Activated CD4-positive, alpha-beta T cell treated with anti-CD3 and anti-CD28 coated beads, Interleukin-2, amount 50 U/mL, for 1 hour (primary cell): ENCODE measurements around the gene GCSAM.

Source experiments
- DNase-seq: peaks from one replicate; pipeline ENCODE4 v3.0.0-alpha.2; 2020

The GCSAM gene

DNA sequence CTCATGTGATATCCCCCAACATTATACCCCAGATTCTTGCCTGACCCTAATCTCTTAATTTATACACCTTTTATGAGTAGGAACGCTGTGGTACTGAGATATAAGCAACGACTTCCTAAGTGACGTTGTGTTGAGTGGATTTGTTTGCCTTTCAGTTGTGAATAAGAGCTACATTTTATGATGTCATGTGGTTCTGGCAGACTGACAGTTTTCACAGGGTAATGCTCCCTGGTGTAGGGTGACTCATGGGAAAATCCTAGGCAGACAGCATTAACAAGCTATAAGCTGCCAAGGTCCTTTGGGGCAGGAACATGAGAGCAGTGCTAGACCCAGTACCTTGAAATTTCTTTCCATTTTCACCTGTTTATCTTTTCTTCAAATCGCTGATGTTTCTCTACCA is 35.7 kb downstream of the GCSAM start:
- DNase-seq, result no peak

DNA sequence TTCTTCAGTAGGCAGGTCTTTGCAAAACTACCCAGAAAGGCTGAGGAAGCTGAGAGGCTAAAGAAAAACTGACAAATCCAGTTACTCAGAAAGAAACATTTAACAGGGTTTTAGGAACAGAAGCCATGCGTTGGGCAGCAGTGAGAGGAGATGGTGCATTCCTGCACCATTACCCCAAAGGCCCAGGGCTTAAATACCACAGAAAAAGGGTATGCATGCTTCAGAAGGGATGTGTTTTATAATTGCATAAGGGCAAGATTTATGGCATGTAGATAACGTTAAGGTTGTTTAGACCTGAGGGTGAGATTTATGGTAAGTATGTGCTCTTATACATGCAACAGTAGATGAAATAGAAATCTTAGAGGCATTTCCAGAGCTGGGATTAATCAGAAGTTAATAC is 36.9 kb downstream of the GCSAM start:
- DNase-seq, result no peak

DNA sequence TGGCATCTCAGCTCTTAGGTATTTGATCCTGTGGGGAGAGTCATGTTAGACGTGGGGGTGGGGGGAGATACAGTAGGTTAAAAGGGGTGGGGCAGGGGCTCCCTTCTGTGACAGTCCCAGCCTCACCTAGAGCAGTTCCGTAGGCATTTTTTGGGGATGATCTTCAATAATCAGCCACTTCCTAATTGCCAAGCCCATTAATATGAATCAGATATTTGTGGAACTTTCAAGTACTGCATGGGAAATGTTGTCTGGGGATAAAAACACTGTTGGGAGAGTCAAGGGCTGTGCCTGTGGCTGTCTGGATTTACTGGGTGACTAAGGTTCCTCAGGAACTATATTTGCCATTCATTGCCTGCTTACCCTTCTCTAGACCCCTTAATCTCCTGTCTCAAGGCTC is 37.3 kb downstream of the GCSAM start:
- no peak for DNase-seq

DNA sequence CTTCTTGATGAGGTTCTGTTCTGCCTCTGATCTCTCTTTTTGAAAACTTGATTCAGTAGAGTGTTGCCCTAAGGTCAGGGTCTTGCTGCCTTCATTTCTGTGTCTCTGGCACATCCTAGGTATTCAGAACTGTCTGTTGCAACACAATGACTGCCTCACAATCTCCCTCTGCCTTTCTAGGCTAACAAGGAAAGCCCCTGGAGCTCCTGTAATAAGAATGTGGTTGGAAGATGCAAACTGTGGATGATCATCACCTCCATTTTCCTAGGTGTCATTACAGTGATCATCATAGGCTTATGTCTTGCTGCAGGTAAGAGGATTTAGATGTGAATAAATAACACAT is 39.9 kb downstream of the GCSAM start:
- no peak for DNase-seq

DNA sequence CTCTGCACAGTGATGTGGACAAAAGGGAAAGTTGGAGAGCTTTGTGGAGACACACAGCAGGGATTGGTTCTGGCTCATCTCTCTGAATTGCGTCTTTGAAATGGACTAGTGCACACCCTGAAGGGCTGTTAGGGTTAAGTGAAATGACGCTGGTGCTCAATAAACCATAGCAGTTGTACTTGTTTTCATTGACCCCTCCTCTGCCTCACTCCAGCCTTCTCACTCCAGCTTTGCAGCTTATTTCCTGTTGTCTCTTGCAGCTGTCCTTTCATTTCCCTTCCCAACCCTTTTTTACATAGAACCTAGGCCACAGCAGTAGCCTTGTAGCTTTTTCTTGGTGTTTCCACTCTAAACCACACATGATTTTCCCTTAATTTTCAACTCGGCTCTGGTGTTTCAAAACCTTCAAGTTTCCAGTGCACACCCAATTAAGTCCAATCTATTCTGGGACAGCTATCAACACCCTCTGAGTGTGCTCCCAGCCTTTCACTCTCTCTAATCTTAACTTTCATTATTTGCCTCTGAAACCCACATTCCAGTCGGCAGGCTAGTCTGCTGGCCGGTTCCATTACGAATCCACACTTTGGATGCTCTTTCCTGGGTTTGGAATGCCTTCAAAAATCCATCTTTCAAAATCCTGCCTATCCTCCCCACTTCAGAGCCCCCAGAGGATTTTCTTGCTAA is 40.4 kb downstream of the GCSAM start:
- no peak for DNase-seq

DNA sequence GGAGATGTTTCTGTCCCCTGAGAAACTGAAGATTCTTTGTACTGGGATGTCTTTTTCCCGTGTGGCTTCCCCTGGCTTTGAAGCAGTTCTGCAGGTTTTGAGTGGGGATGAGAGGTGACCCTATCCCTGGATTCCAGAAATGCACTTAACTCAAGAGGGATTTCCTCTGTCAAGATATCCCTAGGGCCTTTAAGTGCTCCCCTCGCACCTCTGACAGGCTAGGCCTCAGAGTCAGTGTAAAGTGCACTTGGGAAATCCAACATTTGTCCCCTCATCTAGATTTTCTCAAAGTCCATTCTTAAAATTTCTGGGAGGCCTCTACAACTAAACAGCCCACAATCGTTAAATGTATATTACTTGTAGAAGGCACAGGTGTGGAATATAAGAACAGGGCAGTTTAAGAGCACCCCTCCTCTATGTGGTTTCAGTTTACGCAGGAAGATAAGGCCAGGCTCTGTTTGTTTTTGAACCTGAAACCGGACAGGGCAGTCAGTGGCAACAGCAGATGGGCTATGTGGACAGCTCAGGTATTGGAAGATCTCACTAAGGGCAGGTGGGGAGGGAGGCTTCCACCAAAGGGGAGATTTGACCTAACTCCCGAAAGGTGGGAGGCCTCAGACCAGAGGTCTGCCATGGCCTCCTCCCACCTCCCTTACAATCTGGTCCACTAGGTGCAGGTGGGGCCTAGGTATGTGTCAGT is 42.0 kb downstream of the GCSAM start:
- no peak for DNase-seq

DNA sequence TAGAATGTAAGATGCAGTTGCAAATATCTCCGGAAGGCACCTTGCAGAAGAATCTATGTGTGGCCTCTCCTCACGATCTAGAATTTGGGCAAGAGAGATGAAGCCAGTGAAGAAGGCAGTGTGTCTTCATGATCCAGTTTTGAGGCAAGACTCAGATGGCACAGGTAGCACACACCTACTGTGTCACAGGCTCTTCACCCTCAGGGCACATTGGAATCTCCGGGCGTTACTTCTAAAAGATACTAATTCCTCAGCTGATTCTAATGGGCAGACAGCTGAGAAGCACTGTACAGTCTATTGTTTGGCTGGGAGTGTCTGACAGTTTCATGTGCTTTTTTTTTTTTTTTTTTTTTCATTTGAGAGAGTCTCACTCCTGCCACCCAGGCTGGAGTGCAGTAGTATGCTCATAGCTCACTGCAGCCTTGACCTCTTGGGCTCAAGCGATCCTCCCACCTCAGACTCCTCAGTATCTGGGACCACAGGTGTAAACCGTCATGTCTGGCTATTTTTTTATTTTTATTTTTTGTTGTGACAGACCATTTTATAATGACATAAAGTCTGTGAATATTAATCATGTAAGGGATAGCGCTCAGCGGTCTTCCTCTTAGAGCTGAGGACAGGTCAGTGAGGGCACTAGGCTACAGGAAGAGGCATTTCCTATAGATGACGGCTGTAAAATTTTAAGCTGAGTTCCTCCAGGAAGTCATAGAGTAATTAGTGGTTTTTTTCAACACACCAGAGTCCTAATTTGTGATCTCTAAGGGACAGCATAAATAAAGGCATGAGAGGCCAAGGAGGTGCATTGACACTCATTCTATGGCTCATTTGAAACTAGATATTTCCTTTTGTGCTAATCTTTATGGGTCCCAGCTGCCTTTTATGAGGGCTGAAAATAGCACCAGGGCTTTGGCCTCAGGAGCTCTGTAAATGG is 42.8 kb downstream of the GCSAM start:
- no peak for DNase-seq

DNA sequence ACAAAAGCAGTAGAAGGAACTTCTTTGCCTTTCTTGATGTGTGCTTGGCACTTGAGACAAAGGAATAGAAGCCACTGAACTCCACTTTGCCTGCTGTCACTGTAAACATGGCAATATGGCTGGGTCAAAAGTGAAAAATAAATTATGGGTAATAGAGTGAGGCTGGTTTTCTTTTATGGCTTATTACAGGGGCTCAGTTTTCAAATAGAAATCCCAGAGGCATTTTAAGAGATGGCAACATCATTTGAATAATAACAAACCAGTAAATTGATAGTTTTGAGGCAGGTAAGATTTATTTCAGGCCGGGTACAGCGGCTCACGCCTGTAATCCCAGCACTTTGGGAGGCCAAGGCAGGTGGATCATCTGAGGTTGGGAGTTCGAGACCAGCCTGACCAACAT is 44.1 kb downstream of the GCSAM start:
- no peak for DNase-seq

DNA sequence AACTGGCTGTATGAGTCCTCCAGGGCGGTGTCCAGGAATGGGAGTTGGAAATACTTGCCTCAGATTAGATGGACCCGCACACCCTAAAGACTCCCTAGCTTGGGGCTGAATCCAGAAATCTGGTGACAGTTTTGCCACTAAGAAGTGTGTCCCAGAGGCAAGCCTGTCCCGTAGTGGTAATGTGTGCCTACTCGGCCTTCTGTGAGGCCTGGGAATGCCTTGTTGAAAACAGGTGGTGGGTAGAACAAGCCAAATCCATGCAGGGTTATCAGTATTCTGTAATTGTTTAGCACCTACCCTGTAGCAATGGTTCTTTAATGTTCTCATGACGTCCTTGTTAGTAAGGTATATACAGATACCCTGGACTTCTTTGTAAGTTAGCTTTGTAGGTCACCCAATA is 45.3 kb downstream of the GCSAM start:
- DNase-seq, result no peak

DNA sequence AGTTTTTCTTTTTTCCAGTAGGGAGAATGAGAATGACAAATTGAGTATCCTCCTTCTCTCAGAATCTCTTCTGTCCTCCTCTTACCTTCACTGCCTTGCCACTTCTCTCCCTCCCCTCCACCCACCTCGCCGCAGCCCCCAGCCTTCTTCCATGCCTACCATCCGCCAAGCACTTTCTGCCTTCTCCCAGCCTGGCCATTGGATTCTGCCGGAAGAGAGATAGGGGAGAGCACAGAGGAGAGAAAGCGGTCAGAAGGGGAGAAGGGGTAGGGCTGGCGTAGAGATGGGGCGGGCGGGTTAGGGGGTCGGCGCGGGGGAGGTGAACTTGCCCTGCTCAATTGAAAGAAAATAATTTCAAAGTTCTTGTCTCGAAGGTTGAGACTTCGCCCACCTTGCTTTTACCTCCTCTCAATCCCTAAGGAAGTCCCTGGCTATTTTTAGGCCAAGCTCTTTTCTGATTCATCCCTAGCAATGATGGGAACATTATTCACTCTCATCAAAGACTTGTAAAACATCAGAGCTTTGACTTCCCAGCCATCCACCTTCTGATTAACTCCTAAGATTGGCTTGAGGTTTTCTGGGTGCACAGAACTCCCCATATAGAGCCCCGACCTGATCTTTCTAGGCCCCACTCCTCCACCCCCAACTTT is 46.0 kb downstream of the GCSAM start:
- no peak for DNase-seq

DNA sequence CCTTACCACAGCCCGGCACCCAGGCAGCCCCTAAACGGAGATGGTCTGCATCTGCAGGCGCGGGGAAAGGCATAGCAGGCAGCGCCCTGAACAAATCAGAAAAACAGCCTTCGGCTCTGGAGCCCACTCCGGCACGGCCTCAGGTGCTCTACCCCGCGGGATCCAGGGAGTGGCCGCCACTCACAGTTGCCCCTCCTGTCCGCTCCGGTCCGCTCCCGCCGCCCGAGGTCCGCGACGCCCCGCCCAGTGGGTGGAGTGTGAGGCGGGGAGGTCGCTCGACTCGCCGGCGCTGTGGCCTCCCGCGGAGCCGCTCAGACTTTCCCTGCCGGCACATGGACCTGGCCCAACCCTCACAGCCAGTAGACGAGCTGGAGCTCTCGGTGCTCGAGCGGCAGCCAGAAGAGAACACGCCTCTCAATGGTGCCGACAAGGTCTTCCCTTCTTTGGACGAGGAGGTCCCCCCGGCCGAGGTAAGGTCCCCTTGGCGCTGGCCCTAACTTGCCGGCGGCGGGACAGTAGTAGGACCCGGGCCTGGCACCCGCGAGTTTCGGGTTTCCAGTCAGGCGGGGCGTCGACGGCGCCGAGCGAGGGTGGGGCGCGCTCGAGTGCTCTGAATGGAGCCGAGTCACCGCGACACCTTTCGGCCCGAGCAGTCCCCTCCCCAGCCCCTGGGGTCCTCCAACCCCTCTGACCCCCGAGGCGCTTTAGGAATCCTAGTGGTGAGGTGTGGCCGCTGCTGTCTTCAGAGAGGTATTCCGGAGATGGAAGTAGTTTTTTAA is 46.8 kb downstream of the GCSAM start, which contains the start of gene C3orf52:
TSS of gene C3orf52 (plus strand) at position 314 of the 779 bp plus-strand sequence. CDS start at position 333, 19 bp downstream.
- DNase-seq, result peak; percentile 44

DNA sequence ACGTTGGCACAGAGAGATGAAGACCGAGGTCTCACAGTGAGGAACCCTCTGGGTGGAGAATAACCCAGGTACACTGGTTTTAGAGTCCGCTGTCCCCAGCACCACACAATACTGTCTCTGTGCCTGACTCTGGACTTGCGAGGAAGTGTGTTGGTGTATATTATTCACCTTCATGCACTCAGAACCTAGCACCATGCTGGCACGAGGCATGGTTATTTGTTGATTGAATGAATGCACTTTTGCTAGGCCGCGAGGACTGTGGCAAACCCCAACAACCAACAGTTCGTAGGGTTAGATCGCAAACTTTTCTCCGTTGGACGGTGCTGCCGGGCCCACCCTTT is 47.3 kb downstream of the GCSAM start:
- peak; percentile 1 for DNase-seq

DNA sequence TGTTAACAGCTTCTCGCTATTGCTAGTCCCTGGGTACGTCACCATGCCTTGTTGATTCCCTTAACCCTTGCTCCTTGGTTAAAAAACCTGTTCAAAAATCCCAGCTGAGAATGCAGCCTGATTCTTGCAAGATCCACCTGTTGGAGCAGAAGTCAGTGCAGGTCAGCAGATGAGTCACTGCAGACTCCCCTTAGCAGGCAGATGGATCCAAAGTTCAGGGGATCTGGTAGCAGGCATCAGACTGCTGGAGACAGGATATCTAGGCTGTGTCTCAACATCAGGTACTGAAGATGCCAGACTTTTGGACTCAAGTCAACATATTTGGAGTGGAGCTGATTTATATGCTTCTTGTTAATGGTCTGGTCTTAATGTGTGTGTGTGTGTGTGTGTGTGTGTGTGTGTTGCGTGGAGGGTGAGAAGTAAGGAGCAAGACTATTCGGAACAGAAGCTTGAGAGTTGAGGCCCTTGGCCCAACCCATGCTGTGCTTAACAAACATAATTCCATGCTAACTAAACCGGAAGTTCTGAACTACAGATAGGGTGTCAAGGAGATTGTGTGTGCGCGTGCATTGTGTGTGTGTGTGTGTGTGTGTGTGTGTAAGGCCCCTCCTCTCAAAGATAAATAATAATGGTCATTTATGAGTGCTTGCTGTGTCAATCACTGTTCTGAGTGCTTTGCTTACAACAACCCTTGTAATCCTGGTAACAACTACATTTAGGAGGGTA is 47.9 kb downstream of the GCSAM start:
- no peak for DNase-seq

DNA sequence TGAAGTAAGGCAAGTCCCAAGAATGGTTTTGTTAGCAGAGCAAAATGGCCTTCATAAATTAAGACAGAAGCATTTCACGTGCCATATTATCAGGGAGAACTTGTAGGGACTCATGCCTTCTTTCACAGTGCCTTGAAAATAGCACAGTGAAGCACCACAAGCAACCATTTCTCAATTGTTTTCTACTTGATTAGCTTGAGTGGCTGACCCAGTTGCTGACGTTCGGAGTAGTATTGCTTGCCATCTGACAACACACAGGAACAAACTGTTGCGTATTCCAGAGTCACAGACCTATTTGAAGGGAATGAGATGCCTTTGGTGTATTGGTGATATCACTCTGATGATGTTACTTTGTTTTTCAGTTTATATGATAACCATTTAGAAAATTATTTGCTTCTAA is 49.8 kb downstream of the GCSAM start:
- DNase-seq, result no peak

DNA sequence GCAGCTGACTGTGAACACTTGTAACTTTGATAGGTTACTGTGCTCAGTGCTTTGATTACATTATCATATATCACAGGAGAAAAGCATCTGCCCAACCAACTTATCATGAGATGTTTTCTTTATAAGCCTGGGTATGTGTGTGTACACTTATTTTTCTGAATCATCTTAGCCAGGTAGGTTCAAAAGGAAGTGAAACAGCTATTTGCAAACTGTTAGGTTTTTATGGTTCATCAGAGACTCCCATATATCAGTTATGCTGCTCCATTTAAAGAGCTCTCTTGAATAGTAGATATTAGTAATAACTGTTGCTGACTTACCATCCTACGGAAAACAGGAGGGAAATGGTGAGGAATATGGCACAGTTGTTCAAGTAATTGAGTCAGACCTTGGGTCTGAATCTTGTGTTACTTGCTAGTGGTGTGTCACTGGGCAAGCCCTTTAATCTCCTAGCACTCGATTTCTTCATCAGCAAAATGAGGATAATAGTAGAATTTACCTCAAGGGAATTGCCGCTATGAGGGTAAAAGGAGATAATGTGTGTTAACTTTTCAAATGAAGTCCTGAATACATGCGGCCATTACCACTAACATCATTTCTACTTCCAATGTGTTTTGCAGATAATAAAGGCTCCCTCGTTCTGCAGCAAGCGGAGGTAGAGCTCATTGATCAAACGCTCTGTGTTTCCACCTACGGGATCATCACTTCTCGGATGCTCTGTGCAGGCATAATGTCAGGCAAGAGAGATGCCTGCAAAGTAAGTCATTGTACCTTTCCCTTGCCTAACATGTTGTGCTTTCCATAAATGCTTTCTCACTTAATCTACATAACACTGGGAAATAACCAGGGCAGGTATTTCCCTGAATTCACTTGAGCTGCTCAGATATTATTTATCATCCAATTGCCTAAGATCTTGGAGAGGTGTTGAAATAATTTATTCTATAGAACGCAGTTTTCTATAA is 54.6 kb downstream of the GCSAM start:
- DNase-seq, result no peak

DNA sequence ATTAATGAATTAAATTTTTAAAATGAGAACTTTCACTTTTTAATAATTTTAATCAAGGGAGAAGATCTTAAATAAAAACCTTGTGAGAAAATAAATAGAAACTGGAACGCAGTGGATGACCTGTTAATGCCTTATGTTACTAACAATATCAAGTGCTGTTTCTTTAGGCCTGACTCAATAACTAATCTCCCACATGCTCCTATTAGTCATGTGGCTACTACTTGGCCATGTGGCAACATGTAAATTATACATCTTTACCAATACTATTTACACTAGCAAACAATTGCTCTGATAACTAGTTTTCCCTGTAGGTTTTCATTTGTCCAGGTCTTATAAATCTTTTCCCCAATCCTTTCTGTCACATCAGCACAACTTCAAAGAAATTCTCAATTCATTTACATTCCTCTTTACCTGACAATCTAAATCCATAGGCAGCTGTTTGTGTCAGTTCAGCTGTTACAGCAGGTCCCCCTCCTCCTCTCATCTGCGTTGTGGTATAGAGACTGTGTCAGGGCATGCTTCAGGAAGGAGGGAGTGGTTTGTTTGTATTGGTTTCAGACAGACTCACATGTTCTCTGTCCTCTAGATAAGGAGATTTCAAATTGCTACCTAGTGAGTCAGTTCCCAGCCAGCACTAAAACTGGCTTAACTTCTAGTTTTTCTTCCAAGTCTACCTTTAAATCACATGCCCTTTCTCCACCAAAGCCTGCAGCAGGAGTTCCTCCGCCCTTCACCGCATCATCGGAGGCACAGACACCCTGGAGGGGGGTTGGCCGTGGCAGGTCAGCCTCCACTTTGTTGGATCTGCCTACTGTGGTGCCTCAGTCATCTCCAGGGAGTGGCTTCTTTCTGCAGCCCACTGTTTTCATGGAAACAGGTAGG is 58.2 kb downstream of the GCSAM start:
- peak; percentile 31 for DNase-seq

DNA sequence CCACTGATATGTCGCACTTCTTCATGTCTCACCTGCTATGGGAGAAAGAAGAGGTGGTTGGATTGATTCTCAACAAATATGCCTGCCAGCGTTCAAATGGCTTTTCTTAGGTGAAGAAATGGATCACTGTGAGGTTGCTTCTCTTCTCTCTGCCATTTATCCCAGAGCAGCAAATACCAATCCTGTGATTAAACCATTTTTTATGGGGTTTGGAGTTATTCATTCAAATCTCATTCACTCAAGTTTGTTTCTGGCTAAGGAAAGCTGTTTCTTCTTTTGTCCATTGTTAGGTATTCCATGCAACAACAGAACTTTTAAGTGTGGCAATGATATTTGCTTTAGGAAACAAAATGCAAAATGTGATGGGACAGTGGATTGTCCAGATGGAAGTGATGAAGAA is 59.0 kb downstream of the GCSAM start:
- no peak for DNase-seq

DNA sequence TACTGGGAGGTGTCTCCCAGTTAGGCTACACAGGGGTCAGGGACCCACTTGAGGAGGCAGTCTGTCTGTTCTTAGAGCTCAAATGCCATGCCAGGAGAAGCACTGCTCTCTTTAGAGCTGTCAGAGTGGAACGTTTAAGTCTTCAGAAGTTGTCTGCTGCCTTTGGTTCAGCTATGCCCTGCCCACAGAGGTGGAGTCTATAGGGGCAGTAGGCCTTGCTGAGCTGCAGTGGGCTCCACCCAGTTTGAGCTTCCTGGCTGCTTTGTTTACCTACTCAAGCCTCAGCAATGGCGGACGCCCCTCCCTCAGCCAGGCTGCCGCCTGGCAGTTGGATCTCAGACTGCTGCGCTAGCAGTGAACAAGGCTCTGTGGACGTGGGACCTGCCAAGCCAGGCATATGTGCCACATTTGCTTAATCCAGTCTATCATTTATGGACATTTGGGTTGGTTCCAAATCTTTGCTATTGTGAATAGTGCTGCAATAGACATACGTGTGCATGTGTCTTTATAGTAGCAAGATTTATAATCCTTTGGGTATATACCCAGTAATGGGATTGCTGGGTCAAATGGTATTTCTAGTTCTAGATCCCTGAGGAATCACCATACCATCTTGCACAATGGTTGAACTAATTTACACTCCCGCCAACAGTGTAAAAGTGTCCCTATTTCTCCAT is 60.5 kb downstream of the GCSAM start:
- DNase-seq, result peak; percentile 69
